Gastroesophageal sphincter (tissue), 3 donors: ENCODE results near the gene OR51E1.

ENCODE experiments used
- CTCF ChIP-seq, 4 experiments: fragments of 200-600 bp in 2 of 4; fragments of 450-650 bp in 2 of 4; sonication (generic) in 1 of 4; IDR thresholded peaks; one replicate each; pipeline ENCODE4 v1.5.1; 2017 to 2019; ENCODE audit warnings: antibody characterized with exemption in 4 of 4, mild to moderate bottlenecking in 2 of 4, moderate library complexity in 2 of 4
- POLR2A ChIP-seq, 2 donors: fragments of 450-650 bp; IDR thresholded peaks; one replicate each; pipeline ENCODE4 v1.6.1; 2017; ENCODE audit warnings: antibody characterized with exemption in 2 of 2, mild to moderate bottlenecking in 2 of 2, moderate library complexity in 1 of 2

GRCh38 chr11:4654635-4655369, 11.0 kb downstream of the OR51E1 start:
- TF ChIP-seq CTCF (IDR thresholded peaks at IDR 0.05) (no peak), POLR2A (IDR thresholded peaks at IDR 0.05) (no peak)
